SK-N-SH (cell line): ENCODE measurements around the gene CPT1B.

Experiments
- EZH2phosphoT487 ChIP-seq: fragments of 200-600 bp; sonication (generic); IDR thresholded peaks from 2 replicates; pipeline ENCODE4 v1.6.1; 2017; ENCODE audit warnings: low read depth, mixed run types, mild to moderate bottlenecking, antibody characterized with exemption, moderate library complexity, borderline replicate concordance
- POLR2AphosphoS5 ChIP-seq: IDR thresholded peaks from 2 replicates; pipeline ENCODE4 v1.6.1; 2012; ENCODE audit warnings: low read depth, low read length
- RAD21 ChIP-seq: IDR thresholded peaks from 2 replicates; pipeline ENCODE4 v1.6.1; 2012; ENCODE audit warnings: mild to moderate bottlenecking, low read length
- SIN3A ChIP-seq: IDR thresholded peaks from 2 replicates; pipeline ENCODE4 v1.6.1; 2012; ENCODE audit warnings: low read depth, mild to moderate bottlenecking, low read length, moderate library complexity, borderline replicate concordance
- SMC3 ChIP-seq: IDR thresholded peaks from 2 replicates; pipeline ENCODE4 v1.6.1; 2012; ENCODE audit warnings: low read depth, low read length, improper control_type of control experiment
- TF ChIP-seq, protein P1 (sequence below): fragments of 200-600 bp; sonication (generic); IDR thresholded peaks from 2 replicates; pipeline ENCODE4 v1.6.1; 2017; ENCODE audit warnings: antibody characterized with exemption, mild to moderate bottlenecking, moderate library complexity
- TF ChIP-seq, protein P2 (sequence below): IDR thresholded peaks from 2 replicates; pipeline ENCODE4 v1.6.1; 2012; ENCODE audit warnings: mild to moderate bottlenecking, low read depth, low read length, moderate library complexity

DNA sequence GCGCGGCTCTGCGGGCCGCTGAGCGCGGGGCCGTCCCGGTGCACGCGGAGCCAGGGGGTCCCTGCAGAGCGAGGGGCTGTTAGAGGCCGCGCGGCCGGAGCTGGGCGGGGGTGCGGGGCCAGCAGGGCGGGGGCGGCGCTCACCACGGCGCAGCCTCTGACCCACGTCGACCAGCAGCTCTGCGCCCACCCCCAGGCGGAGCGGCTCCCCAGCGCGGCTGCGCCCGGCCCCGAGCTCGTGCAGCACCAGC lies 52.4 kb downstream of the CPT1B start:
- TF ChIP-seq EZH2phosphoT487, result no peak
- TF ChIP-seq, protein P1, sequence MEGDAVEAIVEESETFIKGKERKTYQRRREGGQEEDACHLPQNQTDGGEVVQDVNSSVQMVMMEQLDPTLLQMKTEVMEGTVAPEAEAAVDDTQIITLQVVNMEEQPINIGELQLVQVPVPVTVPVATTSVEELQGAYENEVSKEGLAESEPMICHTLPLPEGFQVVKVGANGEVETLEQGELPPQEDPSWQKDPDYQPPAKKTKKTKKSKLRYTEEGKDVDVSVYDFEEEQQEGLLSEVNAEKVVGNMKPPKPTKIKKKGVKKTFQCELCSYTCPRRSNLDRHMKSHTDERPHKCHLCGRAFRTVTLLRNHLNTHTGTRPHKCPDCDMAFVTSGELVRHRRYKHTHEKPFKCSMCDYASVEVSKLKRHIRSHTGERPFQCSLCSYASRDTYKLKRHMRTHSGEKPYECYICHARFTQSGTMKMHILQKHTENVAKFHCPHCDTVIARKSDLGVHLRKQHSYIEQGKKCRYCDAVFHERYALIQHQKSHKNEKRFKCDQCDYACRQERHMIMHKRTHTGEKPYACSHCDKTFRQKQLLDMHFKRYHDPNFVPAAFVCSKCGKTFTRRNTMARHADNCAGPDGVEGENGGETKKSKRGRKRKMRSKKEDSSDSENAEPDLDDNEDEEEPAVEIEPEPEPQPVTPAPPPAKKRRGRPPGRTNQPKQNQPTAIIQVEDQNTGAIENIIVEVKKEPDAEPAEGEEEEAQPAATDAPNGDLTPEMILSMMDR, result no peak
- no peak for TF ChIP-seq RAD21
- no peak for TF ChIP-seq POLR2AphosphoS5
- no peak for TF ChIP-seq SMC3
- TF ChIP-seq, protein P2, sequence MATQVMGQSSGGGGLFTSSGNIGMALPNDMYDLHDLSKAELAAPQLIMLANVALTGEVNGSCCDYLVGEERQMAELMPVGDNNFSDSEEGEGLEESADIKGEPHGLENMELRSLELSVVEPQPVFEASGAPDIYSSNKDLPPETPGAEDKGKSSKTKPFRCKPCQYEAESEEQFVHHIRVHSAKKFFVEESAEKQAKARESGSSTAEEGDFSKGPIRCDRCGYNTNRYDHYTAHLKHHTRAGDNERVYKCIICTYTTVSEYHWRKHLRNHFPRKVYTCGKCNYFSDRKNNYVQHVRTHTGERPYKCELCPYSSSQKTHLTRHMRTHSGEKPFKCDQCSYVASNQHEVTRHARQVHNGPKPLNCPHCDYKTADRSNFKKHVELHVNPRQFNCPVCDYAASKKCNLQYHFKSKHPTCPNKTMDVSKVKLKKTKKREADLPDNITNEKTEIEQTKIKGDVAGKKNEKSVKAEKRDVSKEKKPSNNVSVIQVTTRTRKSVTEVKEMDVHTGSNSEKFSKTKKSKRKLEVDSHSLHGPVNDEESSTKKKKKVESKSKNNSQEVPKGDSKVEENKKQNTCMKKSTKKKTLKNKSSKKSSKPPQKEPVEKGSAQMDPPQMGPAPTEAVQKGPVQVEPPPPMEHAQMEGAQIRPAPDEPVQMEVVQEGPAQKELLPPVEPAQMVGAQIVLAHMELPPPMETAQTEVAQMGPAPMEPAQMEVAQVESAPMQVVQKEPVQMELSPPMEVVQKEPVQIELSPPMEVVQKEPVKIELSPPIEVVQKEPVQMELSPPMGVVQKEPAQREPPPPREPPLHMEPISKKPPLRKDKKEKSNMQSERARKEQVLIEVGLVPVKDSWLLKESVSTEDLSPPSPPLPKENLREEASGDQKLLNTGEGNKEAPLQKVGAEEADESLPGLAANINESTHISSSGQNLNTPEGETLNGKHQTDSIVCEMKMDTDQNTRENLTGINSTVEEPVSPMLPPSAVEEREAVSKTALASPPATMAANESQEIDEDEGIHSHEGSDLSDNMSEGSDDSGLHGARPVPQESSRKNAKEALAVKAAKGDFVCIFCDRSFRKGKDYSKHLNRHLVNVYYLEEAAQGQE, result no peak
- no peak for TF ChIP-seq SIN3A
